Measurements from ENCODE around the gene OGFRL1.
"Not testable (repeated sequence)": the region's sequence is repeated elsewhere in the genome, so short reads cannot be mapped to it uniquely, and the experiment has no call there.

OGFRL1 gene

GRCh38 chr6:71288228-71289038 is at the start of gene OGFRL1:
TSS of gene OGFRL1 (plus strand) at chr6:71288811. CDS start at chr6:71288937, 126 bp downstream.
- DNase-seq (ENCODE audit: low read depth), result peak; percentile 63

- DNase-seq (ENCODE audit: low read depth), result no peak
Measured at GRCh38 chr6:71239694-71240093, 48.9 kb upstream of the OGFRL1 start.

GRCh38 chr6:71245265-71246049 is 43.2 kb upstream of the OGFRL1 start:
- DNase-seq (ENCODE audit: low read depth), result no peak

GRCh38 chr6:71246596-71246995 is 42.0 kb upstream of the OGFRL1 start:
- no peak for DNase-seq (ENCODE audit: low read depth)

GRCh38 chr6:71248306-71248765 is 40.3 kb upstream of the OGFRL1 start:
- no peak for DNase-seq (ENCODE audit: low read depth)

- no peak for DNase-seq (ENCODE audit: low read depth)
Measured at GRCh38 chr6:71248878-71249544, 39.6 kb upstream of the OGFRL1 start.

GRCh38 chr6:71250099-71250602 is 38.5 kb upstream of the OGFRL1 start:
- DNase-seq (ENCODE audit: low read depth), result no peak

- no peak for DNase-seq (ENCODE audit: low read depth)
Measured at GRCh38 chr6:71252410-71252809, 36.2 kb upstream of the OGFRL1 start.

- no peak for DNase-seq (ENCODE audit: low read depth)
Measured at GRCh38 chr6:71252960-71253359, 35.7 kb upstream of the OGFRL1 start.

- DNase-seq (ENCODE audit: low read depth), result no peak
Measured at GRCh38 chr6:71254323-71254722, 34.3 kb upstream of the OGFRL1 start.

- no peak for DNase-seq (ENCODE audit: low read depth)
Measured at GRCh38 chr6:71258078-71258866, 30.3 kb upstream of the OGFRL1 start.

GRCh38 chr6:71259888-71260604 is 28.6 kb upstream of the OGFRL1 start:
- DNase-seq (ENCODE audit: low read depth), result no peak

- DNase-seq (ENCODE audit: low read depth), result no peak
Measured at GRCh38 chr6:71262914-71263313, 25.7 kb upstream of the OGFRL1 start.

- DNase-seq (ENCODE audit: low read depth), result not testable (repeated sequence)
Measured at GRCh38 chr6:71266392-71266791, 22.2 kb upstream of the OGFRL1 start.

- no peak for DNase-seq (ENCODE audit: low read depth)
Measured at GRCh38 chr6:71268735-71269437, 19.7 kb upstream of the OGFRL1 start.

- no peak for DNase-seq (ENCODE audit: low read depth)
Measured at GRCh38 chr6:71277926-71278600, 10.5 kb upstream of the OGFRL1 start.

GRCh38 chr6:71279321-71279720 is 9.3 kb upstream of the OGFRL1 start:
- DNase-seq (ENCODE audit: low read depth), result no peak

GRCh38 chr6:71279740-71280139 is 8.9 kb upstream of the OGFRL1 start:
- no peak for DNase-seq (ENCODE audit: low read depth)

- DNase-seq (ENCODE audit: low read depth), result no peak
Measured at GRCh38 chr6:71280701-71281100, 7.9 kb upstream of the OGFRL1 start.

GRCh38 chr6:71284785-71285184 is 3.8 kb upstream of the OGFRL1 start:
- DNase-seq (ENCODE audit: low read depth), result no peak
